HG03571 (cell line): ENCODE results near the gene TBL1XR1.
"Not testable (repeated sequence)": the region's sequence is repeated elsewhere in the genome, so short reads cannot be mapped to it uniquely, and the experiment has no call there.

ENCODE experiments used
- ATAC-seq: cut with Tn5 transposase; IDR thresholded peaks from one replicate; pipeline ENCODE4 v1.9.1; 2021; ENCODE audit not compliant: unreplicated experiment

The TBL1XR1 gene

GRCh38 chr3:177144922-177145321 is 52.4 kb downstream of the TBL1XR1 start:
- ATAC-seq: peak; percentile 48

GRCh38 chr3:177141899-177142646 is 55.2 kb downstream of the TBL1XR1 start:
- ATAC-seq: no peak

GRCh38 chr3:177141471-177141870 is 55.8 kb downstream of the TBL1XR1 start:
- no peak for ATAC-seq

- not testable (repeated sequence) for ATAC-seq
Observed at GRCh38 chr3:177139220-177139619, 58.1 kb downstream of the TBL1XR1 start.

GRCh38 chr3:177137774-177138705 is 59.2 kb downstream of the TBL1XR1 start:
- ATAC-seq: no peak

GRCh38 chr3:177136741-177137140 is 60.5 kb downstream of the TBL1XR1 start:
- no peak for ATAC-seq

GRCh38 chr3:177135841-177136492 is 61.3 kb downstream of the TBL1XR1 start:
- no peak for ATAC-seq

- ATAC-seq: no peak
Observed at GRCh38 chr3:177134816-177135210, 62.5 kb downstream of the TBL1XR1 start.

GRCh38 chr3:177133860-177134815 is 63.1 kb downstream of the TBL1XR1 start:
- no peak for ATAC-seq

GRCh38 chr3:177131927-177132636 is 65.2 kb downstream of the TBL1XR1 start:
- no peak for ATAC-seq

GRCh38 chr3:177127008-177127407 is 70.3 kb downstream of the TBL1XR1 start:
- no peak for ATAC-seq

GRCh38 chr3:177126015-177126773 is 71.1 kb downstream of the TBL1XR1 start:
- no peak for ATAC-seq

GRCh38 chr3:177124882-177125281 is 72.4 kb downstream of the TBL1XR1 start:
- no peak for ATAC-seq

GRCh38 chr3:177123822-177124221 is 73.5 kb downstream of the TBL1XR1 start:
- ATAC-seq: no peak

GRCh38 chr3:177122183-177122856 is 75.0 kb downstream of the TBL1XR1 start:
- no peak for ATAC-seq

- ATAC-seq: no peak
Observed at GRCh38 chr3:177119829-177120228, 77.5 kb downstream of the TBL1XR1 start.

GRCh38 chr3:177114253-177114652 is 83.0 kb downstream of the TBL1XR1 start:
- no peak for ATAC-seq

- ATAC-seq: no peak
Observed at GRCh38 chr3:177111541-177111949, 85.7 kb downstream of the TBL1XR1 start.
